Vagina (tissue), 2 donors: ENCODE results near the gene MB. TPM values are rescaled to one million over a fixed set of nuclear protein-coding genes. Genes with fewer than 3 reads are reported as not detected.

ENCODE experiments used
- DNase-seq, 2 donors: peaks; one replicate each; pipeline ENCODE4 v3.0.0-alpha.2; 2017; ENCODE audit errors: extremely low spot score in 2 of 2
- H3K27ac ChIP-seq: fragments of 200-600 bp; sonication (generic); one replicate; pipeline ENCODE4 v1.5.1; 2019
- H3K27me3 ChIP-seq: fragments of 200-600 bp; sonication (generic); one replicate; pipeline ENCODE4 v1.5.1; 2019
- H3K36me3 ChIP-seq, 2 donors: fragments of 200-600 bp; sonication (generic); one replicate each; pipeline ENCODE4 v1.5.1; 2017 to 2019
- H3K4me1 ChIP-seq: fragments of 200-600 bp; sonication (generic); one replicate; pipeline ENCODE4 v1.5.1; 2019
- H3K4me3 ChIP-seq, 2 donors: fragments of 200-600 bp; sonication (generic); 1 replicate in 1 of 2; 2 replicates in 1 of 2; pipeline ENCODE4 v1.5.1; 2016 to 2019
- H3K9me3 ChIP-seq: fragments of 200-600 bp; sonication (generic); one replicate; pipeline ENCODE4 v1.5.1; 2019
- CTCF ChIP-seq, 3 experiments: fragments of 450-650 bp in 2 of 3; fragments of 200-600 bp in 1 of 3; sonication (generic) in 1 of 3; IDR thresholded peaks; one replicate each; pipeline ENCODE4 v1.5.1; 2017 to 2019; ENCODE audit warnings: antibody characterized with exemption in 3 of 3, mild to moderate bottlenecking in 2 of 3, moderate library complexity in 2 of 3
- POLR2A ChIP-seq, 2 donors: fragments of 450-650 bp; IDR thresholded peaks; one replicate each; pipeline ENCODE4 v1.6.1; 2017; ENCODE audit warnings: antibody characterized with exemption in 2 of 2, mild to moderate bottlenecking in 2 of 2, moderate library complexity in 2 of 2
- POLR2AphosphoS5 ChIP-seq, 2 donors: sonication (generic); formaldehyde crosslinking; IDR thresholded peaks; one replicate each; pipeline ENCODE4 v1.9.0; 2017; ENCODE audit warnings: antibody characterized with exemption in 2 of 2, mild to moderate bottlenecking in 2 of 2, low read depth in 1 of 2; ENCODE audit not compliant: insufficient read depth in 1 of 2
- intact Hi-C: fragments of 100-400 bp; cut with DNase I; formaldehyde crosslinking; loops from one replicate; pipeline ENCODE4 v1.15.1; 2023
- total RNA-seq: library from RNA; depleted of rRNA; stranded (reverse); fragments of >200 nt; gene quantifications from one replicate; pipeline ENCODE4 v1.2.3, GENCODE V29; 2016

The MB gene
- total RNA-seq, 1 donor from 2014 or later, result not detected

- no peaks in the 10 kb centered on the region for H3K9me3 ChIP-seq
- H3K27me3 ChIP-seq, result no peaks in the 10 kb centered on the region
- H3K4me1 ChIP-seq, result no peaks in the 10 kb centered on the region
- no peak overlapping the region for H3K27ac ChIP-seq
- DNase-seq, result no peak
- intact Hi-C loops, result loop anchor here (5.0 kb wide), 1 partner anchor 1818 kb away; no protein-coding TSS in a partner anchor
- H3K4me3 ChIP-seq, result no peak overlapping the region
- TF ChIP-seq CTCF (IDR thresholded peaks at IDR 0.05), result no peak
- H3K36me3 ChIP-seq, result no peaks in the 10 kb centered on the region
Measured at GRCh38 chr22:35590634-35591295, 26.4 kb downstream of the MB start.

GRCh38 chr22:35589756-35590093 lies 27.4 kb downstream of the MB start:
- TF ChIP-seq POLR2AphosphoS5 (IDR thresholded peaks at IDR 0.05; ENCODE audit: insufficient read depth in 1 of 2, low read depth in 1 of 2), result no peak
- TF ChIP-seq CTCF (IDR thresholded peaks at IDR 0.05), result no peak
- TF ChIP-seq POLR2A (IDR thresholded peaks at IDR 0.05), result no peak
- intact Hi-C loops, result loop anchor here (5.0 kb wide), 2 partner anchors 237 to 1817 kb away; no protein-coding TSS in a partner anchor
- no peak overlapping the region for H3K27ac ChIP-seq
- no peaks in the 10 kb centered on the region for H3K36me3 ChIP-seq
- H3K4me3 ChIP-seq, result no peak overlapping the region
- H3K9me3 ChIP-seq, result no peaks in the 10 kb centered on the region
- no peaks in the 10 kb centered on the region for H3K4me1 ChIP-seq
- H3K27me3 ChIP-seq, result no peaks in the 10 kb centered on the region
- DNase-seq, result no peak

- H3K4me1 ChIP-seq, result no peaks in the 10 kb centered on the region
- DNase-seq, result no peak
- no peaks in the 10 kb centered on the region for H3K27me3 ChIP-seq
- H3K27ac ChIP-seq, result no peak overlapping the region
- H3K9me3 ChIP-seq, result no peaks in the 10 kb centered on the region
- no peaks in the 10 kb centered on the region for H3K36me3 ChIP-seq
- peak in 1 of 2 donors; percentile 58 for TF ChIP-seq POLR2AphosphoS5 (IDR thresholded peaks at IDR 0.05; ENCODE audit: insufficient read depth in 1 of 2, low read depth in 1 of 2)
- no peak for TF ChIP-seq POLR2A (IDR thresholded peaks at IDR 0.05)
- no peak for TF ChIP-seq CTCF (IDR thresholded peaks at IDR 0.05)
- intact Hi-C loops, result loop anchor here (5.0 kb wide), 1 partner anchor 237 kb away; no protein-coding TSS in a partner anchor
- no peak overlapping the region for H3K4me3 ChIP-seq
Measured at GRCh38 chr22:35589071-35589755, 27.9 kb downstream of the MB start.

- Histone ChIP-seq H3K4me1 (peaks cover 3% of the 10 kb centered on the region), H3K9me3 (no peaks in the 10 kb centered on the region), H3K36me3 (no peaks in the 10 kb centered on the region), H3K27me3 (no peaks in the 10 kb centered on the region), H3K27ac (no peak overlapping the region), H3K4me3 (no peak overlapping the region)
- intact Hi-C loops, result loop anchor here (5.0 kb wide), 1 partner anchor 236 kb away; no protein-coding TSS in a partner anchor
- no peak for TF ChIP-seq POLR2AphosphoS5 (IDR thresholded peaks at IDR 0.05; ENCODE audit: insufficient read depth in 1 of 2, low read depth in 1 of 2)
- TF ChIP-seq POLR2A (IDR thresholded peaks at IDR 0.05), result no peak
- TF ChIP-seq CTCF (IDR thresholded peaks at IDR 0.05), result no peak
- DNase-seq, result no peak
Measured at GRCh38 chr22:35587896-35588295, 29.2 kb downstream of the MB start.

GRCh38 chr22:35587447-35587870 lies 29.7 kb downstream of the MB start:
- H3K4me1 ChIP-seq, result peaks cover 6% of the 10 kb centered on the region
- H3K27me3 ChIP-seq, result no peaks in the 10 kb centered on the region
- intact Hi-C loops, result loop anchor here (5.0 kb wide), 1 partner anchor 235 kb away; no protein-coding TSS in a partner anchor
- TF ChIP-seq POLR2AphosphoS5 (IDR thresholded peaks at IDR 0.05; ENCODE audit: insufficient read depth in 1 of 2, low read depth in 1 of 2), result no peak
- TF ChIP-seq CTCF (IDR thresholded peaks at IDR 0.05), result no peak
- TF ChIP-seq POLR2A (IDR thresholded peaks at IDR 0.05), result no peak
- no peaks in the 10 kb centered on the region for H3K9me3 ChIP-seq
- no peaks in the 10 kb centered on the region for H3K36me3 ChIP-seq
- no peak overlapping the region for H3K4me3 ChIP-seq
- DNase-seq, result no peak
- H3K27ac ChIP-seq, result no peak overlapping the region
